ENCODE data around the gene DCLRE1B.

GRCh38 chr1:113950908-113951307 lies 45.8 kb downstream of the DCLRE1B start:
- TF ChIP-seq CTCF (IDR thresholded peaks at IDR 0.05; ENCODE audit: low read length): no peak
- TF ChIP-seq EZH2 (IDR thresholded peaks at IDR 0.05; ENCODE audit: borderline replicate concordance, low read length): no peak
